ENCODE data around the gene MRPS27.

- no peak for TF ChIP-seq CTCF (conservative IDR thresholded peaks at IDR 0.05; ENCODE audit: low read depth, low read length)
- TF ChIP-seq MAFK (IDR thresholded peaks at IDR 0.05; ENCODE audit: low read depth, low read length), result peak; percentile 44; the same call in 1 of the 2 replicates
- TF ChIP-seq RCOR1 (IDR thresholded peaks at IDR 0.05; ENCODE audit: insufficient replicate concordance, low read length), result no peak
- no peak for TF ChIP-seq POLR2A (IDR thresholded peaks at IDR 0.05; ENCODE audit: low read depth, low read length)
- no peak for TF ChIP-seq BHLHE40 (IDR thresholded peaks at IDR 0.05; ENCODE audit: low read depth, low read length)
- no peak for TF ChIP-seq SMC3 (IDR thresholded peaks at IDR 0.05; ENCODE audit: low read depth, low read length)
- no peak for TF ChIP-seq MAZ (IDR thresholded peaks at IDR 0.05; ENCODE audit: borderline replicate concordance, low read depth, low read length)
- no peak for TF ChIP-seq RAD21 (IDR thresholded peaks at IDR 0.05; ENCODE audit: low read length)
These were observed 36.3 kb upstream of the MRPS27 start for GRCh38 chr5:72356361-72356760.
